ENCODE data around the gene ALPK3. TPM values are rescaled to one million over a fixed set of nuclear protein-coding genes. Genes with fewer than 3 reads are reported as not detected.

ALPK3 gene
- total RNA-seq, 1 experiment from 2014 or later: 2.0 TPM

- TF ChIP-seq YY1 (IDR thresholded peaks at IDR 0.05; ENCODE audit: extremely low read depth, insufficient replicate concordance, low read depth, low read length): no peak
- no peak for TF ChIP-seq ZFX (IDR thresholded peaks at IDR 0.05)
- no peak for TF ChIP-seq SIN3A (IDR thresholded peaks at IDR 0.05; ENCODE audit: low read depth)
- no peak for TF ChIP-seq CTCF (IDR thresholded peaks at IDR 0.05 in 2 of 3, conservative IDR thresholded peaks at IDR 0.05 in 1 of 3; ENCODE audit: borderline replicate concordance in 1 of 3, insufficient read depth in 1 of 3, low read depth in 2 of 3, low read length in 2 of 3)
- no peak for TF ChIP-seq POLR2AphosphoS5 (IDR thresholded peaks at IDR 0.05; ENCODE audit: low read depth, low read length)
- TF ChIP-seq EGR1 (IDR thresholded peaks at IDR 0.05; ENCODE audit: low read depth): no peak
These were observed 23.1 kb downstream of the ALPK3 start (continued) for GRCh38 chr15:84840255-84840654.

- POLR2A ChIA-PET: interaction anchor here (1.0 kb wide), 1 partner anchor 89 kb away, joined by 3 read pairs; no protein-coding TSS in a partner anchor
- Histone ChIP-seq H2AFZ (ENCODE audit: low read depth, low read length, poor library complexity, severe bottlenecking) (no peak overlapping the region), H3K36me3 (ENCODE audit: control insufficient read depth in 1 of 2, insufficient read depth in 2 of 2, low read length in 2 of 2) (no peaks in the 10 kb centered on the region), H3K4me3 (replicated peaks in 1 of 2; ENCODE audit: low read depth in 1 of 2, low read length in 2 of 2) (no peak overlapping the region), H3K27ac (ENCODE audit: low read depth, low read length) (peak overlapping the region; percentile 0; the same call in 1 of the 2 replicates), H3K9ac (ENCODE audit: low read length) (peak overlapping the region; percentile 13; the same call in 1 of the 2 replicates), H3K4me2 (ENCODE audit: low read length) (peak overlapping the region; percentile 41), H3K79me2 (ENCODE audit: insufficient read depth, low read length) (no peaks in the 10 kb centered on the region), H3K27me3 (ENCODE audit: insufficient read depth, low read length) (no peaks in the 10 kb centered on the region), H4K20me1 (ENCODE audit: insufficient read depth) (no peaks in the 10 kb centered on the region), H3K4me1 (ENCODE audit: control insufficient read depth in 1 of 2, insufficient read depth in 2 of 2, low read length in 2 of 2) (peaks cover 13 to 27% of the 10 kb centered on the region in 2 experiments), H3K9me2 (ENCODE audit: insufficient read depth) (no peaks in the 10 kb centered on the region), H3K9me3 (ENCODE audit: control insufficient read depth in 1 of 2, insufficient read depth in 1 of 2, low read depth in 1 of 2, low read length in 2 of 2) (no peaks in the 10 kb centered on the region)
- TF ChIP-seq CTCF (IDR thresholded peaks at IDR 0.05 in 2 of 3, conservative IDR thresholded peaks at IDR 0.05 in 1 of 3; ENCODE audit: borderline replicate concordance in 1 of 3, insufficient read depth in 1 of 3, low read depth in 2 of 3, low read length in 2 of 3): no peak
- peak; percentile 77 for TF ChIP-seq SP1 (IDR thresholded peaks at IDR 0.05; ENCODE audit: low read depth)
- peak; percentile 59 for TF ChIP-seq POLR2AphosphoS5 (IDR thresholded peaks at IDR 0.05; ENCODE audit: low read depth, low read length)
- intact Hi-C loops (cut with micrococcal nuclease): loop anchor here (10.0 kb wide), 1 partner anchor 204 kb away; no protein-coding TSS in a partner anchor
- DNase-seq (ENCODE audit: low read depth, low spot score) (peak; percentile 29), ATAC-seq (peak; percentile 39; the same call in 1 of the 2 replicates)
- RAD21 ChIA-PET (ENCODE audit: low non-redundant PET in 1 of 2, low total read pairs in 2 of 2, uncharacterized antibody in 2 of 2, unreplicated experiment in 2 of 2): no interaction called here
- CTCF ChIA-PET: interaction anchor here (0.8 kb wide), 1 partner anchor 38 kb away, joined by 4 read pairs; no protein-coding TSS in a partner anchor
- no TSS peak for BruUV-seq (replicated peaks)
These were observed 23.7 kb downstream of the ALPK3 start for GRCh38 chr15:84840741-84841429.
